HCT116 (cell line): ENCODE results near the gene EFEMP2. TPM values are rescaled to one million over a fixed set of nuclear protein-coding genes. Genes with fewer than 3 reads are reported as not detected.
"Not testable (repeated sequence)": the region's sequence is repeated elsewhere in the genome, so short reads cannot be mapped to it uniquely, and the experiment has no call there.

ENCODE experiments used
- ATAC-seq: fragments of 200-7000 bp; cut with Tn5 transposase; 2 replicates; pipeline ENCODE4 v1.9.1; 2020; ENCODE audit warnings: mild to moderate bottlenecking, moderate library complexity
- BruUV-seq: library from RNA; stranded (reverse); fragments of 400-500 nt; replicated peaks from 2 replicates; lab custom pipeline; 2021; lab: Mats Ljungman, UMichigan
- CTCF ChIA-PET: fragments of 300-600 bp; sonication (Branson Sonifier 250); formaldehyde crosslinking; loops from one replicate; lab custom pipeline; 2021; ENCODE audit warnings: antibody characterized with exemption; lab: Charles Lee
- POLR2A ChIA-PET: fragments of 300-600, 350-600 bp; sonication (Branson Sonifier 250); formaldehyde crosslinking; loops from one replicate; lab custom pipeline; 2021; ENCODE audit warnings: antibody characterized with exemption; lab: Charles Lee
- RAD21 ChIA-PET, 2 experiments: fragments of 300-600 bp; sonication (Branson Sonifier 250); formaldehyde crosslinking; loops; one replicate each; lab custom pipeline; 2023; ENCODE audit warnings: low total read pairs in 2 of 2; ENCODE audit not compliant: uncharacterized antibody in 2 of 2, unreplicated experiment in 2 of 2, low non-redundant PET in 1 of 2; lab: Charles Lee
- DNase-seq: peaks from one replicate; pipeline ENCODE4 v3.0.0-alpha.2; 2010; ENCODE audit warnings: low read depth, low spot score
- H2AFZ ChIP-seq: fragments of 200-600 bp; shearing (Covaris generic), sonication (generic); 2 replicates; pipeline ENCODE4 v1.6.1; 2017; ENCODE audit warnings: low read depth, mixed run types, mixed read lengths, antibody characterized with exemption, low read length; ENCODE audit not compliant: poor library complexity, severe bottlenecking
- H3K27ac ChIP-seq: 2 replicates; pipeline ENCODE4 v1.5.1; 2012; ENCODE audit warnings: low read depth, low read length
- H3K27me3 ChIP-seq: fragments of 200-600 bp; sonication (generic); 2 replicates; pipeline ENCODE4 v1.6.1; 2016; ENCODE audit warnings: mixed run types, low read length, mixed read lengths; ENCODE audit not compliant: insufficient read depth
- H3K36me3 ChIP-seq, 2 experiments: fragments of 200-500 bp in 1 of 2; fragments of 200-600 bp in 1 of 2; sonication (Bioruptor generic) in 1 of 2; sonication (generic) in 1 of 2; 2 replicates each; pipeline versions ENCODE4 v1.5.1 to v1.6.1; 2014 to 2016; ENCODE audit warnings: low read length in 2 of 2, inconsistent platforms in 1 of 2, mixed read lengths in 1 of 2, mixed run types in 1 of 2; ENCODE audit not compliant: insufficient read depth in 2 of 2, control insufficient read depth in 1 of 2
- H3K4me1 ChIP-seq, 2 experiments: fragments of 200-600 bp in 1 of 2; sonication (generic) in 1 of 2; 2 replicates each; pipeline versions ENCODE4 v1.5.1 to v1.6.1; 2012 to 2017; ENCODE audit warnings: low read length in 2 of 2, inconsistent platforms in 1 of 2, mild to moderate bottlenecking in 1 of 2, mixed read lengths in 1 of 2, mixed run types in 1 of 2, moderate library complexity in 1 of 2; ENCODE audit not compliant: insufficient read depth in 2 of 2, control insufficient read depth in 1 of 2
- H3K4me2 ChIP-seq: fragments of 200-600 bp; sonication (generic); 2 replicates; pipeline ENCODE4 v1.6.1; 2017; ENCODE audit warnings: mixed run types, low read length, mixed read lengths
- H3K4me3 ChIP-seq, 2 experiments: fragments of 200-600 bp in 1 of 2; sonication (generic) in 1 of 2; replicated peaks in 1 of 2; 2 replicates each; pipeline ENCODE4 v1.5.1; 2011 to 2016; ENCODE audit warnings: low read length in 2 of 2, control low read depth in 1 of 2, low read depth in 1 of 2, mild to moderate bottlenecking in 1 of 2, mixed read lengths in 1 of 2, mixed run types in 1 of 2
- H3K79me2 ChIP-seq: fragments of 200-600 bp; sonication (generic); 2 replicates; pipeline ENCODE4 v1.6.1; 2017; ENCODE audit warnings: mild to moderate bottlenecking, mixed run types, low read length, moderate library complexity, mixed read lengths; ENCODE audit not compliant: insufficient read depth
- H3K9ac ChIP-seq: fragments of 200-600 bp; sonication (generic); 2 replicates; pipeline ENCODE4 v1.6.1; 2016; ENCODE audit warnings: low read length, mixed read lengths
- H3K9me2 ChIP-seq: fragments of 200-600 bp; sonication (generic), shearing (Covaris generic); 2 replicates; pipeline ENCODE4 v1.6.1; 2017; ENCODE audit warnings: mixed run types, mild to moderate bottlenecking, moderate library complexity; ENCODE audit not compliant: insufficient read depth
- H3K9me3 ChIP-seq, 2 experiments: fragments of 200-500 bp in 1 of 2; fragments of 200-600 bp in 1 of 2; sonication (Bioruptor generic) in 1 of 2; sonication (generic) in 1 of 2; 2 replicates each; pipeline ENCODE4 v1.6.1; 2014 to 2017; ENCODE audit warnings: low read length in 2 of 2, mixed read lengths in 2 of 2, inconsistent platforms in 1 of 2, low read depth in 1 of 2, mild to moderate bottlenecking in 1 of 2, mixed run types in 1 of 2, moderate library complexity in 1 of 2; ENCODE audit not compliant: control insufficient read depth in 1 of 2, insufficient read depth in 1 of 2
- H4K20me1 ChIP-seq: fragments of 200-600 bp; sonication (generic), shearing (Covaris generic); 2 replicates; pipeline ENCODE4 v1.6.1; 2017; ENCODE audit warnings: mixed run types, mild to moderate bottlenecking, moderate library complexity; ENCODE audit not compliant: insufficient read depth
- CBX3 ChIP-seq: IDR thresholded peaks from 2 replicates; pipeline ENCODE4 v1.6.1; 2012; ENCODE audit warnings: low read depth
- CEBPB ChIP-seq: IDR thresholded peaks from 2 replicates; pipeline ENCODE4 v1.6.1; 2012; ENCODE audit warnings: low read depth
- EGR1 ChIP-seq: IDR thresholded peaks from 2 replicates; pipeline ENCODE4 v1.6.1; 2012; ENCODE audit warnings: low read depth
- EZH2 ChIP-seq: fragments of 200-600 bp; sonication (generic); IDR thresholded peaks from 2 replicates; pipeline ENCODE4 v1.6.1; 2017; ENCODE audit warnings: antibody characterized with exemption, mixed run types
- FOSL1 ChIP-seq: IDR thresholded peaks from 2 replicates; pipeline ENCODE4 v1.6.1; 2012; ENCODE audit warnings: low read depth
- POLR2A ChIP-seq: IDR thresholded peaks from 2 replicates; pipeline ENCODE4 v1.7.0; 2011; ENCODE audit warnings: borderline replicate concordance; ENCODE audit not compliant: insufficient read depth, insufficient read length; ENCODE audit errors: extremely low read depth
- POLR2AphosphoS5 ChIP-seq: IDR thresholded peaks from 2 replicates; pipeline ENCODE4 v1.6.1; 2011; ENCODE audit warnings: mild to moderate bottlenecking, low read depth, low read length, moderate library complexity
- RAD21 ChIP-seq: IDR thresholded peaks from 2 replicates; pipeline ENCODE4 v1.6.1; 2012; ENCODE audit warnings: low read depth, mild to moderate bottlenecking
- SIN3A ChIP-seq: IDR thresholded peaks from 2 replicates; pipeline ENCODE4 v1.6.1; 2012; ENCODE audit warnings: low read depth
- SP1 ChIP-seq: IDR thresholded peaks from 2 replicates; pipeline ENCODE4 v1.6.1; 2012; ENCODE audit warnings: low read depth
- SRF ChIP-seq: IDR thresholded peaks from 2 replicates; pipeline ENCODE4 v1.6.1; 2012; ENCODE audit warnings: low read depth
- TCF7L2 ChIP-seq: IDR thresholded peaks from 2 replicates; pipeline ENCODE4 v1.7.0; 2011; ENCODE audit warnings: borderline replicate concordance, inconsistent platforms; ENCODE audit not compliant: insufficient read depth, insufficient read length; ENCODE audit errors: extremely low read depth
- ZNF274 ChIP-seq: fragments of 200-500 bp; sonication (Bioruptor generic); IDR thresholded peaks from 2 replicates; pipeline ENCODE4 v1.6.1; 2014; ENCODE audit warnings: mild to moderate bottlenecking, low read depth, low read length, inconsistent platforms
- intact Hi-C: fragments of 100-400 bp; cut with micrococcal nuclease; formaldehyde crosslinking; loops from 2 replicates; pipeline ENCODE4 v1.10.0; 2022
- total RNA-seq: library from RNA; stranded (reverse); gene quantifications from one replicate; pipeline ENCODE4 v1.2.1, GENCODE V29; 2021; ENCODE audit not compliant: unreplicated experiment
- TF ChIP-seq, protein P1 (sequence below): IDR thresholded peaks from 2 replicates; pipeline ENCODE4 v1.6.1; 2011; ENCODE audit warnings: mild to moderate bottlenecking, low read length, moderate library complexity; ENCODE audit not compliant: insufficient replicate concordance; ENCODE audit errors: extremely low read depth
- TF ChIP-seq, protein P2 (sequence below): IDR thresholded peaks from 2 replicates; pipeline ENCODE4 v1.6.1; 2012
- TF ChIP-seq, protein P3 (sequence below): IDR thresholded peaks from 2 replicates; pipeline ENCODE4 v1.6.1; 2012; ENCODE audit warnings: low read depth
- TF ChIP-seq, protein P4 (sequence below): IDR thresholded peaks from 2 replicates; pipeline ENCODE4 v1.6.1; 2012

The EFEMP2 gene
- total RNA-seq, 1 experiment from 2014 or later = 8.4 TPM

- H3K4me1 ChIP-seq = no peaks in the 10 kb centered on the region; a peak in 1 of 4 replicates
- intact Hi-C loops = no loop called here
- H3K36me3 ChIP-seq = peaks cover 10 to 31% of the 10 kb centered on the region in 2 experiments
- H3K9me3 ChIP-seq = no peaks in the 10 kb centered on the region; a peak in 1 of 4 replicates
- ChIA-PET POLR2A (interaction anchor here (1.1 to 4.2 kb wide), 3 partner anchors 9 to 20 kb away, joined by 4 to 16 read pairs (median 4); partner anchors contain the start of gene CFL1), RAD21 (no interaction called here), CTCF (interaction anchor here (1.0 to 2.4 kb wide), 5 partner anchors 10 to 137 kb away, joined by 3 to 10 read pairs (median 4); partner anchors contain the start of genes FIBP, KAT5 and MUS81)
- no peak for ATAC-seq
- no TSS peak for BruUV-seq
- TF ChIP-seq ZNF274 = no peak
- TF ChIP-seq POLR2AphosphoS5 = no peak
- no peak for TF ChIP-seq CBX3
- TF ChIP-seq CEBPB = no peak
- no peak for TF ChIP-seq FOSL1
- no peak for TF ChIP-seq TCF7L2
- TF ChIP-seq, protein P1, sequence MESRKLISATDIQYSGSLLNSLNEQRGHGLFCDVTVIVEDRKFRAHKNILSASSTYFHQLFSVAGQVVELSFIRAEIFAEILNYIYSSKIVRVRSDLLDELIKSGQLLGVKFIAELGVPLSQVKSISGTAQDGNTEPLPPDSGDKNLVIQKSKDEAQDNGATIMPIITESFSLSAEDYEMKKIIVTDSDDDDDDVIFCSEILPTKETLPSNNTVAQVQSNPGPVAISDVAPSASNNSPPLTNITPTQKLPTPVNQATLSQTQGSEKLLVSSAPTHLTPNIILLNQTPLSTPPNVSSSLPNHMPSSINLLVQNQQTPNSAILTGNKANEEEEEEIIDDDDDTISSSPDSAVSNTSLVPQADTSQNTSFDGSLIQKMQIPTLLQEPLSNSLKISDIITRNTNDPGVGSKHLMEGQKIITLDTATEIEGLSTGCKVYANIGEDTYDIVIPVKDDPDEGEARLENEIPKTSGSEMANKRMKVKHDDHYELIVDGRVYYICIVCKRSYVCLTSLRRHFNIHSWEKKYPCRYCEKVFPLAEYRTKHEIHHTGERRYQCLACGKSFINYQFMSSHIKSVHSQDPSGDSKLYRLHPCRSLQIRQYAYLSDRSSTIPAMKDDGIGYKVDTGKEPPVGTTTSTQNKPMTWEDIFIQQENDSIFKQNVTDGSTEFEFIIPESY = no peak
- TF ChIP-seq SP1 = no peak
- TF ChIP-seq SRF = no peak
- no peak for TF ChIP-seq EZH2
- no peak for TF ChIP-seq SIN3A
- TF ChIP-seq, protein P2, sequence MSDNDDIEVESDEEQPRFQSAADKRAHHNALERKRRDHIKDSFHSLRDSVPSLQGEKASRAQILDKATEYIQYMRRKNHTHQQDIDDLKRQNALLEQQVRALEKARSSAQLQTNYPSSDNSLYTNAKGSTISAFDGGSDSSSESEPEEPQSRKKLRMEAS = no peak
- TF ChIP-seq EGR1 = no peak
- TF ChIP-seq RAD21 = no peak
- TF ChIP-seq, protein P3, sequence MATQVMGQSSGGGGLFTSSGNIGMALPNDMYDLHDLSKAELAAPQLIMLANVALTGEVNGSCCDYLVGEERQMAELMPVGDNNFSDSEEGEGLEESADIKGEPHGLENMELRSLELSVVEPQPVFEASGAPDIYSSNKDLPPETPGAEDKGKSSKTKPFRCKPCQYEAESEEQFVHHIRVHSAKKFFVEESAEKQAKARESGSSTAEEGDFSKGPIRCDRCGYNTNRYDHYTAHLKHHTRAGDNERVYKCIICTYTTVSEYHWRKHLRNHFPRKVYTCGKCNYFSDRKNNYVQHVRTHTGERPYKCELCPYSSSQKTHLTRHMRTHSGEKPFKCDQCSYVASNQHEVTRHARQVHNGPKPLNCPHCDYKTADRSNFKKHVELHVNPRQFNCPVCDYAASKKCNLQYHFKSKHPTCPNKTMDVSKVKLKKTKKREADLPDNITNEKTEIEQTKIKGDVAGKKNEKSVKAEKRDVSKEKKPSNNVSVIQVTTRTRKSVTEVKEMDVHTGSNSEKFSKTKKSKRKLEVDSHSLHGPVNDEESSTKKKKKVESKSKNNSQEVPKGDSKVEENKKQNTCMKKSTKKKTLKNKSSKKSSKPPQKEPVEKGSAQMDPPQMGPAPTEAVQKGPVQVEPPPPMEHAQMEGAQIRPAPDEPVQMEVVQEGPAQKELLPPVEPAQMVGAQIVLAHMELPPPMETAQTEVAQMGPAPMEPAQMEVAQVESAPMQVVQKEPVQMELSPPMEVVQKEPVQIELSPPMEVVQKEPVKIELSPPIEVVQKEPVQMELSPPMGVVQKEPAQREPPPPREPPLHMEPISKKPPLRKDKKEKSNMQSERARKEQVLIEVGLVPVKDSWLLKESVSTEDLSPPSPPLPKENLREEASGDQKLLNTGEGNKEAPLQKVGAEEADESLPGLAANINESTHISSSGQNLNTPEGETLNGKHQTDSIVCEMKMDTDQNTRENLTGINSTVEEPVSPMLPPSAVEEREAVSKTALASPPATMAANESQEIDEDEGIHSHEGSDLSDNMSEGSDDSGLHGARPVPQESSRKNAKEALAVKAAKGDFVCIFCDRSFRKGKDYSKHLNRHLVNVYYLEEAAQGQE = no peak
- no peak for TF ChIP-seq POLR2A
- TF ChIP-seq, protein P4, sequence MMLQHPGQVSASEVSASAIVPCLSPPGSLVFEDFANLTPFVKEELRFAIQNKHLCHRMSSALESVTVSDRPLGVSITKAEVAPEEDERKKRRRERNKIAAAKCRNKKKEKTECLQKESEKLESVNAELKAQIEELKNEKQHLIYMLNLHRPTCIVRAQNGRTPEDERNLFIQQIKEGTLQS = no peak
- H3K4me2 ChIP-seq = no peak overlapping the region
- no peak overlapping the region for H3K9ac ChIP-seq
- no peak overlapping the region for H3K4me3 ChIP-seq
- DNase-seq = no peak
- no peaks in the 10 kb centered on the region for H3K27me3 ChIP-seq
- no peaks in the 10 kb centered on the region for H3K9me2 ChIP-seq
- H2AFZ ChIP-seq = no peak overlapping the region
- H4K20me1 ChIP-seq = no peaks in the 10 kb centered on the region
- no peak overlapping the region for H3K27ac ChIP-seq
- H3K79me2 ChIP-seq = peaks cover 6% of the 10 kb centered on the region
Measured at GRCh38 chr11:65849366-65849765, 23.2 kb downstream of the EFEMP2 start.

- DNase-seq, intact Hi-C loops, H3K27ac ChIP-seq, H3K27me3 ChIP-seq, H3K79me2 ChIP-seq, H4K20me1 ChIP-seq, BruUV-seq, H3K4me2 ChIP-seq, H2AFZ ChIP-seq, H3K9me3 ChIP-seq, H3K4me1 ChIP-seq, ATAC-seq, H3K9ac ChIP-seq, RAD21 ChIA-PET, H3K9me2 ChIP-seq, H3K4me3 ChIP-seq: not testable (repeated sequence)
- ChIA-PET CTCF (interaction anchor here (1.2 to 2.4 kb wide), 2 partner anchors 11 to 69 kb away, joined by 3 to 9 read pairs; partner anchors contain the start of gene MUS81), POLR2A (interaction anchor here (1.7 to 4.2 kb wide), 2 partner anchors 9 to 11 kb away, joined by 4 to 16 read pairs; partner anchors contain the start of gene CFL1)
- H3K36me3 ChIP-seq = peaks cover 6 to 25% of the 10 kb centered on the region in 2 experiments
Measured at GRCh38 chr11:65848693-65849092, 23.9 kb downstream of the EFEMP2 start.
